DOHH2 (cell line): ENCODE measurements around the gene SERTAD2.

ENCODE experiments used
- EZH2phosphoT487 ChIP-seq: fragments of 200-600 bp; sonication (generic); IDR thresholded peaks from 2 replicates; pipeline ENCODE4 v1.6.1; 2017; ENCODE audit warnings: borderline replicate concordance, mild to moderate bottlenecking, antibody characterized with exemption, low read length, moderate library complexity, mixed read lengths
- TF ChIP-seq, protein P1 (sequence below): fragments of 200-600 bp; sonication (generic); IDR thresholded peaks from one replicate; pipeline ENCODE4 v1.5.1; 2014; ENCODE audit warnings: antibody characterized with exemption, mild to moderate bottlenecking, low read depth, low read length; ENCODE audit not compliant: poor library complexity, severe bottlenecking

DNA sequence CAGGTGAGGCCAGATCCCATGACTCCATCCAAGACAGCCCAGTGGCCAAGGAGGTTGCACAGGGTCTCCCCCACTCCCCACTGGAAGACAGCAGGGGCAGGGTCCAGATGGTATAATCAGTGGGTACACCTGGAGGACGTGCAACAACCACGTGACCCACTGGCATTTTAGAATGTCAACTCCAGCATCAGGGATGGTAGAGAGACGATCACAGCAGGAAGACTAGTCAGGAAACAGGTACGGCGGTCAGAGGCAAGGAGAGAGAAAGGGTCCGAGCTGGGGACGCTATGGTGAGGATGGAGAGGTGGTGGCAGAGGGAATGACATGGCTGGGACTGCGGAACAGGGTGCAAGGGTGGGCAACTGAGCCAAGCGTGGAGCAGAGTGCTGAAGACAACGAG, 23.0 kb downstream of the SERTAD2 start:
- TF ChIP-seq, protein P1, sequence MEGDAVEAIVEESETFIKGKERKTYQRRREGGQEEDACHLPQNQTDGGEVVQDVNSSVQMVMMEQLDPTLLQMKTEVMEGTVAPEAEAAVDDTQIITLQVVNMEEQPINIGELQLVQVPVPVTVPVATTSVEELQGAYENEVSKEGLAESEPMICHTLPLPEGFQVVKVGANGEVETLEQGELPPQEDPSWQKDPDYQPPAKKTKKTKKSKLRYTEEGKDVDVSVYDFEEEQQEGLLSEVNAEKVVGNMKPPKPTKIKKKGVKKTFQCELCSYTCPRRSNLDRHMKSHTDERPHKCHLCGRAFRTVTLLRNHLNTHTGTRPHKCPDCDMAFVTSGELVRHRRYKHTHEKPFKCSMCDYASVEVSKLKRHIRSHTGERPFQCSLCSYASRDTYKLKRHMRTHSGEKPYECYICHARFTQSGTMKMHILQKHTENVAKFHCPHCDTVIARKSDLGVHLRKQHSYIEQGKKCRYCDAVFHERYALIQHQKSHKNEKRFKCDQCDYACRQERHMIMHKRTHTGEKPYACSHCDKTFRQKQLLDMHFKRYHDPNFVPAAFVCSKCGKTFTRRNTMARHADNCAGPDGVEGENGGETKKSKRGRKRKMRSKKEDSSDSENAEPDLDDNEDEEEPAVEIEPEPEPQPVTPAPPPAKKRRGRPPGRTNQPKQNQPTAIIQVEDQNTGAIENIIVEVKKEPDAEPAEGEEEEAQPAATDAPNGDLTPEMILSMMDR: no peak
- TF ChIP-seq EZH2phosphoT487: no peak
